Brain microvascular endothelial cell (primary cell): ENCODE results near the gene IRF4.
"Not testable (repeated sequence)": the region's sequence is repeated elsewhere in the genome, so short reads cannot be mapped to it uniquely, and the experiment has no call there.

ENCODE experiments used
- DNase-seq: peaks from one replicate; pipeline ENCODE4 v3.0.0-alpha.2; 2020
- H3K27ac ChIP-seq: fragments of 250-450 bp; sonication (Bioruptor Pico); 2 replicates; pipeline ENCODE4 v1.5.1; 2020; ENCODE audit warnings: mild to moderate bottlenecking, moderate library complexity
- H3K27me3 ChIP-seq: fragments of 250-450 bp; sonication (Bioruptor Pico); replicated peaks from 2 replicates; pipeline ENCODE4 v1.5.1; 2020; ENCODE audit warnings: mild to moderate bottlenecking
- H3K36me3 ChIP-seq: fragments of 250-450 bp; sonication (Bioruptor Pico); replicated peaks from 2 replicates; pipeline ENCODE4 v1.5.1; 2020; ENCODE audit warnings: mild to moderate bottlenecking
- H3K4me3 ChIP-seq: 2 replicates; pipeline ENCODE4 v1.5.1; 2011; ENCODE audit warnings: low read depth, mild to moderate bottlenecking, control low read depth, low read length, moderate library complexity
- CTCF ChIP-seq: IDR thresholded peaks from 2 replicates; pipeline ENCODE4 v1.5.1; 2011; ENCODE audit warnings: low read depth, mild to moderate bottlenecking, moderate library complexity, low read length, control low read depth, inconsistent platforms; ENCODE audit errors: missing control alignments
- in situ Hi-C: cut with HindIII; loops from 2 replicates; pipeline ENCODE4 v1.10.0; 2017; ENCODE audit warnings: low sequenced_read_pairs, low pct_ligation_motif_present

The IRF4 gene

GRCh38 chr6:366389-367297 lies 24.9 kb upstream of the IRF4 start:
- no peak overlapping the region for H3K4me3 ChIP-seq

GRCh38 chr6:367298-367794 lies 24.2 kb upstream of the IRF4 start:
- no peak overlapping the region for H3K4me3 ChIP-seq
- TF ChIP-seq CTCF = no peak
- peaks cover 4% of the 10 kb centered on the region for H3K27me3 ChIP-seq
- in situ Hi-C loops = no loop called here
- DNase-seq = no peak
- H3K27ac ChIP-seq = no peak overlapping the region
- H3K36me3 ChIP-seq = no peaks in the 10 kb centered on the region

More at GRCh38 chr6:366389-367297, 24.9 kb upstream of the IRF4 start:
- Histone ChIP-seq H3K27me3 (peaks cover 2% of the 10 kb centered on the region), H3K36me3 (no peaks in the 10 kb centered on the region), H3K27ac (no peak overlapping the region)
- no peak for TF ChIP-seq CTCF
- no peak for DNase-seq
- in situ Hi-C loops = no loop called here

GRCh38 chr6:367891-368630 lies 23.5 kb upstream of the IRF4 start:
- Histone ChIP-seq H3K27me3 (peaks cover 11% of the 10 kb centered on the region), H3K4me3 (no peak overlapping the region), H3K36me3 (no peaks in the 10 kb centered on the region), H3K27ac (no peak overlapping the region)
- no peak for TF ChIP-seq CTCF
- in situ Hi-C loops = no loop called here
- DNase-seq = no peak

GRCh38 chr6:369559-370431 lies 21.8 kb upstream of the IRF4 start:
- no peak for TF ChIP-seq CTCF
- in situ Hi-C loops = no loop called here
- Histone ChIP-seq H3K36me3 (no peaks in the 10 kb centered on the region), H3K27me3 (peaks cover 23% of the 10 kb centered on the region), H3K27ac (no peak overlapping the region), H3K4me3 (no peak overlapping the region)
- DNase-seq = no peak

- H3K36me3 ChIP-seq = no peaks in the 10 kb centered on the region
- in situ Hi-C loops = no loop called here
- no peak for TF ChIP-seq CTCF
- peaks cover 25% of the 10 kb centered on the region for H3K27me3 ChIP-seq
- no peak overlapping the region for H3K27ac ChIP-seq
- H3K4me3 ChIP-seq = no peak overlapping the region
- no peak for DNase-seq
These were observed 21.0 kb upstream of the IRF4 start for GRCh38 chr6:370555-370954.

GRCh38 chr6:371851-372250 lies 19.7 kb upstream of the IRF4 start:
- in situ Hi-C loops, H3K36me3 ChIP-seq, DNase-seq, H3K4me3 ChIP-seq, H3K27ac ChIP-seq: not testable (repeated sequence)
- peaks cover 22% of the 10 kb centered on the region for H3K27me3 ChIP-seq
